GM19372 (cell line): ENCODE data around the gene MIP.
"Not testable (repeated sequence)": the region's sequence is repeated elsewhere in the genome, so short reads cannot be mapped to it uniquely, and the experiment has no call there.

Experiments used
- ATAC-seq: cut with Tn5 transposase; IDR thresholded peaks from one replicate; pipeline ENCODE4 v1.9.1; 2021; ENCODE audit warnings: mild to moderate bottlenecking, low read depth, moderate library complexity; ENCODE audit not compliant: unreplicated experiment

The MIP gene

DNA sequence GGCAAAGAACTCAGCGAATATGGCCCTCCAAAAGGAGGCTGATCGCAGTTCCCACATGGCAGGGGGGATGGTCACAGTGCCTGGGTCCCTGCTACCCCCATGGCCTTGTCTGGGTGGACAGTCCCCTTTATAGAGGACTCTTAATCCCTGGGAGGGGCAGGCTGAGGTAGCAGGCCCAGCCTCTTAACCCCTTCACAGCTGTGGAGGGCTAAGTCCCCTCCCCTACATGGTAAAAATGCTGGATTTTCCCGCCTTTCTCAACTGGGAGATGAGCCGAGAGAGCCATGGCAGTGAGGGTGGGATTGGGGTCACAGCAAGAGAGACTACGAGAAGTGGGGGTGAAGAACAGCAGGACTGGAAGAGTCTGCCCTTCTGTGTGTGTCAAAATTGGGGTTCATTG is at the start of gene MIP:
TSS of gene MIP (minus strand) at position 101 of the 400 bp plus-strand sequence. CDS start at position 57, 44 bp downstream.
- no peak for ATAC-seq

DNA sequence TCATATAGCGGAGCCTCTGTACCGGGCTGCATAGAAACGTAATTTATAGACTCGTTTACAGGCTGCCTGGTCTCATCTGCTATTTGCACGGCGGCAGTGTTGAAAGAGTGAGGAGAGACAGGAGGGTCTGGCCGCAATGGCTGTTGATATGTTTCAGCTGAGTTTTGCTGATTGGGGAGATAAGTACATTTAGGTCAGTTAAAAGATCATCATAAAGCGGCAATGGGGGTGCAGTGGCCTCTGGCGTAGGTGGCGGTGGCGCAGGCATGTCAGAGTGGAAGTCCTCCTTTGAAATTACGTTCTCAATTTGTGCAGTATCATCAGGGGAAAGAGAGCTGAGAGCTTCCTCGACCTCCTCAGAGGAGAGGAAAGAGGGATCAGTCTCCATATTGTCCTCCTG is 45.4 kb upstream of the MIP start:
- not testable (repeated sequence) for ATAC-seq

DNA sequence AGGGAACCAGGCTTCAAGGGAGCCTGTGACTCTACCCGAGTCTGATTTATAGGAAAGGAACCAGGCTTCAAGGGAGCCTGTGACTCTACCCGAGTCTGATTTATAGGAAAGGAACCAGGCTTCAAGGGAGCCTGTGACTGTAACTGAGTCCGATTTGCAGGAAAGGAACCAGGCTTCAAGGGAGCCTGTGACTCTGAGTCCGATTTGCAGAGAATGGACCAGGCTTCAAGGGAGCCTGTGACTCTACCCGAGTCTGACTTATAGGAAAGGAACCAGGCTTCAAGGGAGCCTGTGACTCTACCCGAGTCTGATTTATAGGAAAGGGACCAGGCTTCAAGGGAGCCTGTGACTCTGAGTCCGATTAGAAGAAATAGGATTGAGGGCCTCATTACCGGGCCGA is 45.0 kb upstream of the MIP start:
- ATAC-seq: not testable (repeated sequence)

DNA sequence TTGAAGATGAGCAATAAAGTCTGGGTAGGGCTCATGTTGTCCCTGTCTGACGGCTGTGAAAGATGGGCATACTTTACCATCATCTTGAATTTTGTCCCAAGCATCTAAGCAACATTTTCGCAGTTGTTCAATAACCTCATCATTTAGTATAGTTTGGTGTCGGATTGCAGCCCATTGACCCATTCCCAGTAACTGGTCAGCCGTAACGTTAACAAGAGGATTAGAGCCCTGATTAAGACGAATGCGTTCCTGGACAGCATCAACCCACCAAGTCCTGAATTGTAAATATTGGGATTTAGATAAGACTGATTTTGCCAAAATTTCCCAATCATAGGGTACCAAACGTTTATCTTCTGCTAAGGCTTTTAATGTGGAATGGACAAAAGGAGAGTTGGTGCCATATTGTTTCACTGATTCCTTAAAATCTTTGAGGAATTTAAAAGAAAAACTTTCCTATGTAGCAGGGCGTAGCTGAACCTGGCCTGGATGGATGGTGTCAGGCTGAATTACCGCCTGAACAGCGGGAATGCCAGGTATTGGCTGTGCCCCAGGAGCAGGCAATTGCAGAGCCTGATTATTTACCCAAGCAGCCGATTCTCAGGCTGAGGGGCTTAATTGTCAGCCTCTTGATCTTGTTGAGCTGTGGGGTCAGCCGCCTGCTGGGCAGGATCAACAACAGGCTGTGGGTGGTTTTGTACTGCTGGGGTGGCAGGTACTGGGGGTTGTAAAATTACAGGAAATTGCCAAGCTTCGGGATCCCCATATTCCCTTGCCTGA is 43.9 kb upstream of the MIP start:
- ATAC-seq: not testable (repeated sequence)

DNA sequence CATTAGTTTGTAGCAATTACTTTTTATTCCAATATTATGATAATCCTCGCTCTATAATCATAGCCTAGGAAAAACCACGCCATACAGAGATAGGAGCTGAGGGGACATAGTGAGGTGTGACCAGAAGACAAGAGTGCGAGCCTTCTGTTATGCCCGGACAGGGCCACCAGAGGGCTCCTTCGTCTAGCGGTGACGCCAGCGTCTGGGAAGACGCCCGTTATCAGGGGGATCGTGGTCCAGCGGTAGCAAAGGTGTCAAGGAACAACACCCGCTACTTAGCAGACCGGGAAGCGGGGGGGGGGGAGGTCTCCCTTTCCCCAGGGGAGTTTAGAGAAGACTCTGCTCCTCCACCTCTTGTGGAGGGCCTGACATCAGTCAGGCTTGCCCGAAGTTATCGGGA is 42.2 kb upstream of the MIP start:
- not testable (repeated sequence) for ATAC-seq

DNA sequence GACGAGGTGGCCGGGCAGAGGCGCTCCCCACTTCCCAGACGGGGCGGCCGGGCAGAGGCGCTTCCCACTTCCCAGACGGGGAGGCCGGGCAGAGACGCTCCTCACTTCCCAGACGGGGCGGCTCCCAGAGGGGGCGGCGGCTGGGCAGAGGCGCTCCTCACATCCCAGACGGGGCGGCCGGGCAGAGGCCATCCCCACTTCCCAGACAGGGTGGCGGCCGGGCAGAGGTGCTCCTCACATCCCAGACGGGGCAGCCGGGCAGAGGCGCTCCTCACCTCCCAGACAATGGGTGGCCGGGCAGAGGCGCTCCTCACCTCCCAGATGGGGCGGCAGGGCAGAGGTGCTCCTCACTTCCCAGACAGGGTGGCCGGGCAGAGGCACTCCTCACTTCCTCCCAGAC is 40.0 kb upstream of the MIP start:
- not testable (repeated sequence) for ATAC-seq

DNA sequence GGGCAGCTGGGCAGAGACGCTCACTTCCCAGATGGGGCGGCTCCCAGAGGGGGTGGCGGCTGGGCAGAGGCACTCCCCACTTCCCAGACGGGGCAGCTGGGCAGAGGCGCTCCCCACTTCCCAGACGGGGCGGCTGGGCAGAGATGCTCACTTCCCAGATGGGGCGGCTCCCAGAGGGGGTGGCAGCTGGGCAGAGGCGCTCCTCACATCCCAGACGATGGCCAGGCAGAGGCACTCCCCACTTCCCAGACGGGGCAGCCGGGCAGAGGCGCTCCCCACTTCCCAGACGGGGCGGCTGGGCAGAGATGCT is 39.6 kb upstream of the MIP start:
- ATAC-seq: not testable (repeated sequence)

DNA sequence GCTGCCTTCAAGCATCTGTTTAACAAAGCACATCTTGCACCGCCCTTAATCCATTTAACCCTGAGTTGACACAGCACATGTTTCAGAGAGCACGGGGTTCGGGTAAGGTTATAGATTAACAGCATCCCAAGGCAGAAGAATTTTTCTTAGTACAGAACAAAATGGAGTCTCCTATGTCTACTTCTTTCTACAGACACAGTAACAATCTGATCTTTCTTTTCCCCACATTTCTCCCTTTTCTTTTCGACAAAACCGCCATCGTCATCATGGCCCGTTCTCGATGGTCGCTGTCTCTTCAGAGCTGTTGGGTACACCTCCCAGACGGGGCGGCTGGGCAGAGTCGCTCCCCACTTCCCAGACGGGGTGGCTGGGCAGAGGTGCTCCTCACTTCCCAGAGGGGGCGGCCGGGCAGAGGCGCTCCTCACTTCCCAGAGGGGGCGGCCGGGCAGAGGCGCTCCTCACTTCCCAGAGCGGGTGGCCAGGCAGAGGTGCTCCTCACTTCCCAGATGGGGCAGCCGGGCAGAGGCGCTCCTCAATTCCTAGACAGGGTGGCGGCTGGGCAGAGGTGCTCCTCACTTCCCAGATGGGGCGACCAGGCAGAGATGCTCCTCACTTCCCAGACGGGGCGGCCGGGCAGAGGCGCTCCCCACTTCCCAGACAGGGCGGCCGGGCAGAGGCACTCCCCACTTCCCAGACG is 39.1 kb upstream of the MIP start:
- not testable (repeated sequence) for ATAC-seq

DNA sequence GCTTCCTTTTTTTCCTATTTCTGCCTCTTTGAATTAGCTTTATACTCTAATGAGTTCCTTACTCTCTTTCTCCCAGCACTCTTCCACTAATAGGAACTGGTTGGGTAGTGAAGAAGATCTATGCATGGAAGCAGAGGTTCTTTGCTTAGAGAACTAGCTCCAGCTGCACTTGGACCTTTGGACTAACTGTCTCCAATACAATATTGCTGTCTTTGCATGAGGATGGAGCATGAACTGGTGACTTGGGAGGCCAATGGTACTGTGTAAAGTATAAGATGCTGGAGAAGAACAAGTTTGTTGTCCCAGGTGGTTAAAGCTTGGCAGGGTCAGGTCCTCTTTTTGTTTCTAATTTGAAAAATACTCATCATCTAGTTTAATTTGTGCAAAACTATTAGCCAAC is 35.9 kb upstream of the MIP start:
- no peak for ATAC-seq

DNA sequence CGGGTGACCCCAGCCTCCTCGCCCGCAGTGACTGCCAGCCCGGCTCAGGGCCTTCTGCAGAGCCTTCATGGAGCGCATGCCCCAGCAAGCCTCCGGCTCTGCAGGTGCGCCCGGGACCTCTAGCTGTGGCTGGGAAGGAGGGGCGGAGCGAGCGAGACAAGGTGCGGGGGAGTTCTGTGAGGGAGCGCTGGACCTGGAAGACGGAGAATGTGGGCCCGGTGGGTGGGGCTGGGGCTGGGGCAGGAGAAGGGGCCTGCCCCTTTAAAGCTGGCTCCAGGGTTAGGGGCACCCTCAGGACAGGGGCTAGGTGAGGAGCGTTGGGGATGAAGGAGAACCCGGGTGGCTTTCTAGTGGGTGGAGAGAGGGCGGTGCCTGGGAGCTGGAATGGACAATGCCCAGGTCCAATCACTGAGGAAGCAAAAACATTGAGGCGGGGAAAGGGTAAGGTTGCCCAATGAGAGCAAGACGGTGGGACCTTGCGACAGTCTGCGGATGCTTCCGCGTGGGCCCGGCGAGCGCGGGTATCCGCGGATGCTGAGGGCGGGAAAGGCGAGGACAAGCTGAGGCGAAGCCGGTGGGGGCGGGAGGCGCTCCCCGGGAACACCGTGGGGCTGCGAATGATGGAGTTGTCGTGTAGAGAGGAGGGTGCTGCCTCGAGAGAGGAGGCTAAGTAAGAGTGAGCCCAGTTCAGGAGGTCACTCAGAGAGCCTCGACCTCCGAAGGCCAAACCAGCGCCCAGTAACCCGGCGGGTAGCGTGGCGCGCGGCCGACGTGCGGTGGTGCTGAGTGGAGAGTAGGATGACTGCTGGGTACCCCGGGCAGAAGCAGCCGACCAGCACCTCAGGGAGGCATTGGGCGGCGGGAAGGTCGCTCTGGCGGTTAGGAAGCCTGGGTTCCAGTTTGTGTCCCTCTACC is 33.8 kb upstream of the MIP start, which contains the start of gene GLS2:
TSS of gene GLS2 (minus strand) at position 121 of the 915 bp plus-strand sequence. CDS start at position 78, 43 bp downstream.
- ATAC-seq: peak; percentile 87

DNA sequence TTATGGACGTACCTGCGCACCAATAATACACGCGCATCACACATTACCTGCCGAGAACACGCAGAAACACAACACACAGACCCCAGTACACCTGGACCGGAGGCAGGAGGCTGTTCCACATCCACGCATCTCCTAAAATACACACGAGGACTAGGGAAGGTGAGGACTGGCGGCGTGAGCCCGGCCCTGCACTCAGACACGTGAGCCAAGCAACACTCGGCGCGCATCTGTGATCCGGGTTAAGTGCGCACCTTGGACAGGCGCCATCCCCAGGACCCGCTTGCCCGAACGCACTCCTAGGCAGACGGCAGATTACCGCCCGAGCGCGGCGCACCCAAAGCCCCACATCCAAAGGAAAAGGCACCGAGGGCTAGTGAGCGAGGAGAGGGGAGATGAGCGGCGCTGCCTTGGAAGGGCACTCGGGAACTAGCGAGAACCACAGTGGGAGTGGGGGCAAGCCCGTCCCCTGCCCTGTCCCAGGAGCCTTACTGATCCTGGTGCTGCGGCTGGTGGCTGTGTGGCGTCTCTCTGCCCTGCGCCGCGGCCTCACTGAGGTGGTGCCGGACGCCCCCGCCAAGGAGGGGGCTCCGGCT is 33.1 kb upstream of the MIP start:
- peak; percentile 32 for ATAC-seq

DNA sequence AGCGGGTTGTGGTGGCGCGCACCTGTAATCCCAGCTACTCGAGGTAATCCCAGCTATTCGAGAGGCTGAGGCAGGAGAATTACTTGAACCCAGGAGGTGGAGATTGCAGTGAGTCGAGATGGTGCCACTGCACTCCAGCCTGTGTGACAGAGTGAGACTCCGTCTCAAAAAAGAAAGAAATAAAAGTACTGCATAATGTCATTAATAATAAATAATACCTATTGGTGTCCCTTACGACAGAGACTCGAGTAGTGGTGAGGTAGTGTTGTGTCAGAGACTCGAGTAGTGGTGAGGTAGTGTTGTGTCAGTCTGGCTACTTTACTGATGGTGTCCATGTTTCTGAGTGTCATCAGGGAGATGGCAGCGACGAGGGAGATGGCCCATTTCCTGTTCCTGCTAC is 32.2 kb upstream of the MIP start:
- no peak for ATAC-seq

DNA sequence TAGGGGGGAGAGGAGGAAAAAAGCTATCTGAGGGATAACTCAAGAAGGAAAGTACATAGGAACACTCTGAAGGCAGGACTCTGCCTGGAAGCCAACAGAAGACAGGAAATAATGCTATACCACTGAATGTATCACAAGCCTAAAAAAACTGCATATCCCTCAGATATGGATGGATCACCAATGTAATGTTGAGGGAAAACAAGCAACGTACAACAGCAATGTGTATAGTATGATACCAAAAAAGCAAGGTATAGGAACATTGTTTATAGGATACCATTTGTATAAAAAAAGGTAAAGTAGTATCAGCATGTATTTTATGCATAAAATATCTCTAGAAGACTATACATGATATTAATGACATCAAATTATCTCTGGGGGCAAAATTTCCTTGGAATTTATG is 30.1 kb upstream of the MIP start:
- ATAC-seq: no peak

DNA sequence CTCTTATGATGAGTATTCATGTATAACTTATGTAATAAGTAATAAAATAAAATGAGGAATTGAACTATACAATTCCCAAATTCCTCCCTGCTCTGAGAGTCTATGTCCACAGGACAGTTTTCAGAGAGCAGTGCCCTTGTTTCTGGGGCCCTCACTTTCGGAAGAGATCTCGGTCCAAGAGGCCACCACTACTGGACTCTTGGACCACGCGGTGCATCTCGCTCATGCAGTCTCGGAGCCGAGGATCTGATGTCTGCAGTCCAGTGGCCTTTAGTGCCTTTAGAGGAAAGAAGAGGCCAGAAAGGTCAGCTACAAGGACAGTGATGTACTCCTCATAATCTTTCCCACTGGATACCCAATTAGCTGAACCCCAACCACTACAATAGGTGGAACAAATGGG is 25.2 kb upstream of the MIP start:
- ATAC-seq: no peak

DNA sequence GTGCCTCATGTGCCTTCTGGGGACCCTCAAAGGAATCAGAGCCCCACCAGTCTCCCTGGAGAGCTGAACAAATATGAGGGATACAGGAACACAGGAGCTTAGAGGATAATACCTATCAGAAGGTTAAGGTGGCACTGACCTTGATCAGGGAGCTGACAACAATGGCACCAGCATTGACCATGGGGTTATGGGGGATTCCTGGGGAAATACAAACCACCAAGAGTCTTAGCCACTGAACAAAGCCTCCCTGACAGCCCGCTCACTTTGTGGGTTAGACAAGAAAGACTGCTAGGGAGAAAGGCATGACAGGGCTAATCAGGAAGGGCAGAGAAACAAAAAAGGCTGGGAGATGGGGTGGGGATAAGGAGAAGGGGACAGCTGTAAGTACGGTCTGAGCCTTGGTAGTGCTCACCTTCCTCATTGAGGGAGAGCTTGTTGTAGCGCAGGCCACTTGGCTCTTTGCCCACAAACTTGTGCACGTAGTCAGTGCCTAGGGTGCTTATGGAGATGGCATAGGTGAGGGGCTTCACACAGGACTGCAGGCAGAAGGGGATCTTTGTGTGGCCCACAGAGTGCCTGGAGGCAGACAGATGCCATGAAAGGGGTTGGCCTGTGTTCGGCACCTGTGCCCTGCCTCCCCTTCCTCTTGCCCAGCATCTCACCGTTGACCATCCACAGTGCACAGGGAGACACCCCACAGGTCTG is 23.2 kb upstream of the MIP start:
- no peak for ATAC-seq

DNA sequence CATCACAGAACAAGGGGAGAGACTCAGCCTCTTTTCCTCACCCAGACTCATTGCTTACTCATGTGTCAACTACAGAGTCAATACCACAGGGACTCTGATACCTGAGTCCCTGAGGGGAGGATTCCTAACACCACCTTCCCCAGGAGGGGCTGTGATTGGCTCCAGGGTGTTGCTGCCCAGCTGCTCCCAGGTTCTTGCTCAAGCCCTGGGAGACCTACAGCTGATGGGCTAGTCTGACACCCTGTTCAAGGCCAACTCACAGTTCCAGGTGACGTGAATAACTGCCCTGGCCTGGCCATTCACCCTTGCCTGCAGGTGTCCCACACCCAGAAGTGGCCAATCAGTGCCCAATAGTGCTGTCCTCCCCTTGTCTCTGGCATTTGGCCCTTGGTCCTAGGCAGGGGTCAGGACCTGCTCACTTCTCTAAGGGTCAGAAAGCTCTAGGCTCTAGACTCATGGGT is 22.5 kb upstream of the MIP start:
- no peak for ATAC-seq

DNA sequence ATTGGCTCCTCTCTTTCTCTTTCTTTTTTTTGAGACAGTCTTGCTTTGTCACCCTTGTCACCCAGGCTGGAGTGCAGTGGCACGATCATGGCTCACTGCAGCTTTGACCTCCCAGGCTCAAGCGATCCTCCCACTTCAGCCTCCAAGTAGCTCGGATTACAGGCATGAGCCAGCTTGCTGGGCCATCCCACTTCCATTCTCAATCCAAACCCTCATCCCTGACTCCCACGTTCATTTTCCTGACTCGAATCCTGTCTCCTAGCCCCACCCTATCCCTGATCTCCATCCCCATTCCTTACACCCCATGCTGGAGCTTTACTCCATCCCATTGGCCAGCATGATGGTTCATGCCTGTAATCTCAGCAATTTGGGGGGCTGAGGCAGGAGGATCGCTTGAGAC is 21.7 kb upstream of the MIP start:
- ATAC-seq: no peak

DNA sequence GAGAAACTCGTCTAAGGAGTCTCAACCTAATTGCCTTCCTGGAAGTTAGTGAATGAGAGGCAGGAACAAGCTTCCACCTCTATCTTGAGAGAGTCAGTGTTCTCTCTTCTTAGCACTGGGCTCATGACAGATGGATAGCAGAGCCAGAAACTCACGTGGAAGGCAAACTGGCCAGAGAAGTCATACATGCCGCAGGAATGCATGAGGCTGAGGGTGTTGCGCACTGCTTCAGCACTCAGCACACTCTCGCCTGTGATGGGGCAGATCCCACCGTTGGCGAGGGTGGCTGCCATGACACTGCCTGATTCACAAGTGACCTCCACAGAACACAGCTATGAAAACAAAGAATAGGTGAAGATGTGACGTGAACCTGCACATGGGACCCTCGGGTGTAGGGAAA is 19.9 kb upstream of the MIP start:
- ATAC-seq: no peak

DNA sequence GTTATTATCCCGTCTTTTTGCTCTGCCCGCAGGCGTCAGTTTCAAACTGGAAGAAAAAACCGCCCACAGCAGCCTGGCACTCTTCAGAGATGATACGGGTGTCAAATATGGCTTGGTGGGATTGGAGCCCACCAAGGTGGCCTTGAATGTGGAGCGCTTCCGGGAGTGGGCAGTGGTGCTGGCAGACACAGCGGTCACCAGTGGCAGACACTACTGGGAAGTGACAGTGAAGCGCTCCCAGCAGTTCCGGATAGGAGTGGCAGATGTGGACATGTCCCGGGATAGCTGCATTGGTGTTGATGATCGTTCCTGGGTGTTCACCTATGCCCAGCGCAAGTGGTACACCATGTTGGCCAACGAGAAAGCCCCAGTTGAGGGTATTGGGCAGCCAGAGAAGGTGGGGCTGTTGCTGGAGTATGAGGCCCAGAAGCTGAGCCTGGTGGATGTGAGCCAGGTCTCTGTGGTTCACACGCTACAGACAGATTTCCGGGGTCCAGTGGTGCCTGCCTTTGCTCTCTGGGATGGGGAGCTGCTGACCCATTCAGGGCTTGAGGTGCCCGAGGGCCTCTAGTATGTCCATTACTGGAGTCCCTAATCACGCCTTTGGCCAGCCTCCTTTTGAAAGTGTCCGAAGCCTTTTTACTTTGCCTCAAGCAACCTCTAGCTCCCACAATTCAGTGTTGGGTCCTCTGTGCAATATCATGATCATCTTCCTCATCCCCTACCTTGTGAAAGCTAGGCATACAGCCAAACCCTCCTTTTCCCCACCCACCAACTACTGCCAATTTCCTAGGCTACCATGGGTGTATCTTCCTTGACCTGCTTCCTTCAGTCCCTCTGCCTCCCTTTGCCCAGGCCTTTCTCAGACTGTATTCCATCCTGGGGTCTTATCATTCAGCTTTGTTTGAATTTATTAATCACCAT is 14.8 kb upstream of the MIP start:
- ATAC-seq: no peak
